HCT116 (cell line): ENCODE results near the gene CYP24A1. TPM values are rescaled to one million over a fixed set of nuclear protein-coding genes. Genes with fewer than 3 reads are reported as not detected.

ENCODE experiments used
- ATAC-seq: fragments of 200-7000 bp; cut with Tn5 transposase; 2 replicates; pipeline ENCODE4 v1.9.1; 2020; ENCODE audit warnings: mild to moderate bottlenecking, moderate library complexity
- BruUV-seq: library from RNA; stranded (reverse); fragments of 400-500 nt; replicated peaks from 2 replicates; lab custom pipeline; 2021; lab: Mats Ljungman, UMichigan
- CTCF ChIA-PET: fragments of 300-600 bp; sonication (Branson Sonifier 250); formaldehyde crosslinking; loops from one replicate; lab custom pipeline; 2021; ENCODE audit warnings: antibody characterized with exemption; lab: Charles Lee
- POLR2A ChIA-PET: fragments of 300-600, 350-600 bp; sonication (Branson Sonifier 250); formaldehyde crosslinking; loops from one replicate; lab custom pipeline; 2021; ENCODE audit warnings: antibody characterized with exemption; lab: Charles Lee
- RAD21 ChIA-PET, 2 experiments: fragments of 300-600 bp; sonication (Branson Sonifier 250); formaldehyde crosslinking; loops; one replicate each; lab custom pipeline; 2023; ENCODE audit warnings: low total read pairs in 2 of 2; ENCODE audit not compliant: uncharacterized antibody in 2 of 2, unreplicated experiment in 2 of 2, low non-redundant PET in 1 of 2; lab: Charles Lee
- DNase-seq: peaks from one replicate; pipeline ENCODE4 v3.0.0-alpha.2; 2010; ENCODE audit warnings: low read depth, low spot score
- H2AFZ ChIP-seq: fragments of 200-600 bp; shearing (Covaris generic), sonication (generic); 2 replicates; pipeline ENCODE4 v1.6.1; 2017; ENCODE audit warnings: low read depth, mixed run types, mixed read lengths, antibody characterized with exemption, low read length; ENCODE audit not compliant: poor library complexity, severe bottlenecking
- H3K27ac ChIP-seq: 2 replicates; pipeline ENCODE4 v1.5.1; 2012; ENCODE audit warnings: low read depth, low read length
- H3K27me3 ChIP-seq: fragments of 200-600 bp; sonication (generic); 2 replicates; pipeline ENCODE4 v1.6.1; 2016; ENCODE audit warnings: mixed run types, low read length, mixed read lengths; ENCODE audit not compliant: insufficient read depth
- H3K36me3 ChIP-seq, 2 experiments: fragments of 200-500 bp in 1 of 2; fragments of 200-600 bp in 1 of 2; sonication (Bioruptor generic) in 1 of 2; sonication (generic) in 1 of 2; 2 replicates each; pipeline versions ENCODE4 v1.5.1 to v1.6.1; 2014 to 2016; ENCODE audit warnings: low read length in 2 of 2, inconsistent platforms in 1 of 2, mixed read lengths in 1 of 2, mixed run types in 1 of 2; ENCODE audit not compliant: insufficient read depth in 2 of 2, control insufficient read depth in 1 of 2
- H3K4me1 ChIP-seq, 2 experiments: fragments of 200-600 bp in 1 of 2; sonication (generic) in 1 of 2; 2 replicates each; pipeline versions ENCODE4 v1.5.1 to v1.6.1; 2012 to 2017; ENCODE audit warnings: low read length in 2 of 2, inconsistent platforms in 1 of 2, mild to moderate bottlenecking in 1 of 2, mixed read lengths in 1 of 2, mixed run types in 1 of 2, moderate library complexity in 1 of 2; ENCODE audit not compliant: insufficient read depth in 2 of 2, control insufficient read depth in 1 of 2
- H3K4me2 ChIP-seq: fragments of 200-600 bp; sonication (generic); 2 replicates; pipeline ENCODE4 v1.6.1; 2017; ENCODE audit warnings: mixed run types, low read length, mixed read lengths
- H3K4me3 ChIP-seq, 2 experiments: fragments of 200-600 bp in 1 of 2; sonication (generic) in 1 of 2; replicated peaks in 1 of 2; 2 replicates each; pipeline ENCODE4 v1.5.1; 2011 to 2016; ENCODE audit warnings: low read length in 2 of 2, control low read depth in 1 of 2, low read depth in 1 of 2, mild to moderate bottlenecking in 1 of 2, mixed read lengths in 1 of 2, mixed run types in 1 of 2
- H3K79me2 ChIP-seq: fragments of 200-600 bp; sonication (generic); 2 replicates; pipeline ENCODE4 v1.6.1; 2017; ENCODE audit warnings: mild to moderate bottlenecking, mixed run types, low read length, moderate library complexity, mixed read lengths; ENCODE audit not compliant: insufficient read depth
- H3K9ac ChIP-seq: fragments of 200-600 bp; sonication (generic); 2 replicates; pipeline ENCODE4 v1.6.1; 2016; ENCODE audit warnings: low read length, mixed read lengths
- H3K9me2 ChIP-seq: fragments of 200-600 bp; sonication (generic), shearing (Covaris generic); 2 replicates; pipeline ENCODE4 v1.6.1; 2017; ENCODE audit warnings: mixed run types, mild to moderate bottlenecking, moderate library complexity; ENCODE audit not compliant: insufficient read depth
- H3K9me3 ChIP-seq, 2 experiments: fragments of 200-500 bp in 1 of 2; fragments of 200-600 bp in 1 of 2; sonication (Bioruptor generic) in 1 of 2; sonication (generic) in 1 of 2; 2 replicates each; pipeline ENCODE4 v1.6.1; 2014 to 2017; ENCODE audit warnings: low read length in 2 of 2, mixed read lengths in 2 of 2, inconsistent platforms in 1 of 2, low read depth in 1 of 2, mild to moderate bottlenecking in 1 of 2, mixed run types in 1 of 2, moderate library complexity in 1 of 2; ENCODE audit not compliant: control insufficient read depth in 1 of 2, insufficient read depth in 1 of 2
- H4K20me1 ChIP-seq: fragments of 200-600 bp; sonication (generic), shearing (Covaris generic); 2 replicates; pipeline ENCODE4 v1.6.1; 2017; ENCODE audit warnings: mixed run types, mild to moderate bottlenecking, moderate library complexity; ENCODE audit not compliant: insufficient read depth
- CBX3 ChIP-seq: IDR thresholded peaks from 2 replicates; pipeline ENCODE4 v1.6.1; 2012; ENCODE audit warnings: low read depth
- POLR2AphosphoS5 ChIP-seq: IDR thresholded peaks from 2 replicates; pipeline ENCODE4 v1.6.1; 2011; ENCODE audit warnings: mild to moderate bottlenecking, low read depth, low read length, moderate library complexity
- REST ChIP-seq: IDR thresholded peaks from 2 replicates; pipeline ENCODE4 v1.6.1; 2012; ENCODE audit warnings: low read depth
- intact Hi-C: fragments of 100-400 bp; cut with micrococcal nuclease; formaldehyde crosslinking; loops from 2 replicates; pipeline ENCODE4 v1.10.0; 2022
- total RNA-seq: library from RNA; stranded (reverse); gene quantifications from one replicate; pipeline ENCODE4 v1.2.1, GENCODE V29; 2021; ENCODE audit not compliant: unreplicated experiment

The CYP24A1 gene
- total RNA-seq, 1 experiment from 2014 or later = 267 TPM

DNA sequence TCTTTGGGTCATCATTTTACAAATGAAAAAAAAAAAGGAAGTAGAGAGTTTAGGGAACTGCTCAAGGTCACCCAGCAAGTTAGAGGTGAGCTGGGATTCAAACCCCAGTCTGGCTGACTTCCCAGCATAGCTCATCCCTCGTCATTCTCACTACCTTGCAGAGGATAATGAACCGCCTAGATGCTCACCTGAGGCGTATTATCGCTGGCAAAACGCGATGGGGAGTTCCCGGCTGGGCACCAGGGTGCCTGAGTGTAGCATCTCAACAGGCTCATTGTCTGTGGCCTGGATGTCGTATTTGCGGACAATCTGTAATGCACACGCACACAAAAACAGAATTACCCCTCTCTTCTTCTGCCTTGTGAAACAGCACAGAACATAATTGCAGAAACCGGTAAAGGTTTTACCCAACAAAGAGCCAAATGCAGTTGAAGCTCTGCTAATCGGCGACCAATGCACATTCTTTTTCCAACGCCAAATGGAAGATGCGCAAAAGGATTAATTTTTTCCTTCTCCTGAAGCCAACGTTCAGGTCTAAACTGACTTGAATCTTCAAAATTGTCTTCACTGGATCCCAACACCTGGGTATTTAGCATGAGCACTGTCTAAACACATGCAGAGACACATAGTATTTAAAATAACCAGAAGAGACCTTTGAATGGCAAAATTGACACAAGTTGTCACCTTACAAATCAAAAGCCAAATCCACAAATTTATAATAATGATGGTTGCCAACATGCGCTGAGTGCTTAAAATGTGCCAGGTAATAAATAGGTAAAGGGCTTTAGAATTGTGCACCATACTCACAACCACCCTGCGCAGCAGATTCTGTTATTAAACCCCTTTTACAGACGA lies 16.6 kb downstream of the CYP24A1 start:
- CTCF ChIA-PET = no interaction called here

More for the DNA sequence above, 16.6 kb downstream of the CYP24A1 start:
- peaks cover 19 to 37% of the 10 kb centered on the region in 2 experiments; a peak in 3 of 4 replicates for H3K4me1 ChIP-seq
- no TSS peak for BruUV-seq
- H3K27me3 ChIP-seq = no peaks in the 10 kb centered on the region
- no peak overlapping the region for H3K4me2 ChIP-seq
- no peaks in the 10 kb centered on the region for H3K9me2 ChIP-seq
- peak overlapping the region; percentile 22; the same call in 1 of the 2 replicates for H3K27ac ChIP-seq
- H3K36me3 ChIP-seq = peaks cover 28 to 78% of the 10 kb centered on the region in 2 experiments
- no peak overlapping the region for H3K9ac ChIP-seq
- no peaks in the 10 kb centered on the region for H4K20me1 ChIP-seq
- DNase-seq (no peak), ATAC-seq (no peak)
- intact Hi-C loops = no loop called here
- H3K79me2 ChIP-seq = no peaks in the 10 kb centered on the region; the same call in 1 of the 2 replicates
- ChIA-PET POLR2A (no interaction called here), RAD21 (no interaction called here)
- no peaks in the 10 kb centered on the region for H3K9me3 ChIP-seq
- no peak overlapping the region for H2AFZ ChIP-seq
- H3K4me3 ChIP-seq = no peak overlapping the region
- TF ChIP-seq REST = no peak
- no peak for TF ChIP-seq CBX3
- TF ChIP-seq POLR2AphosphoS5 = no peak
